ENCODE data around the gene PACRG. TPM values are rescaled to one million over a fixed set of nuclear protein-coding genes. Genes with fewer than 3 reads are reported as not detected.

The PACRG gene
- total RNA-seq, 1 experiment from 2014 or later: 0.26 TPM

DNA sequence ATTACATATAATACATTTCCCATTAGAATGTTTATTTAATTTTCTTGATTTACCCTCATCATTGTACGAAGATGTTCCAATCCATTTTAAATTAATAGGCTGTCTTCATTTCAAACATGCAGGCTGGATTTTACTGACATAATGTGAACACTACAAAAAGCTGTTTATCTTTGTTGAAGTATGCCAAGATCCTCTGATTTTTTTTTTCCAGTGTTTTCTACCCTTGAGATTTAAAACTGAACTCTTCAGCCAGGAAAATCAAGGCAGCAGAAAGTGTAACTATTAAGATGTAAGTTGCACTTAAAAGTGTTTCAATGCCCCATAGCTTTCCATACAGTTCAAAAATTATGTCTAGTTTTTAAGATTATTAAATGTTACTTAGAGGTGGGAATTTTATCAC is 43.7 kb upstream of the PACRG start:
- TF ChIP-seq CTCF (conservative IDR thresholded peaks at IDR 0.05): no peak
- no peaks in the 10 kb centered on the region for H3K4me1 ChIP-seq (ENCODE audit: insufficient read depth, low read length)

More for the DNA sequence above, 43.7 kb upstream of the PACRG start:
- Histone ChIP-seq H4K5ac (ENCODE audit: insufficient read length, low read depth, low read length) (no peak overlapping the region), H3K23me2 (ENCODE audit: insufficient read length, low read depth, low read length, poor library complexity, severe bottlenecking) (no peaks in the 10 kb centered on the region), H3K79me2 (ENCODE audit: insufficient read depth, low read length) (no peaks in the 10 kb centered on the region), H3K18ac (ENCODE audit: insufficient read length, low read depth, low read length) (no peak overlapping the region), H3K9me3 (ENCODE audit: control insufficient read depth, low read depth, low read length) (no peaks in the 10 kb centered on the region), H3K27ac (ENCODE audit: insufficient read length, low read depth, low read length) (no peak overlapping the region), H3K9ac (ENCODE audit: extremely low read depth, insufficient read length, low read length) (no peak overlapping the region), H2BK5ac (ENCODE audit: insufficient read length, low read length) (no peak overlapping the region), H2AK5ac (ENCODE audit: insufficient read length, low read length) (no peak overlapping the region), H2BK12ac (ENCODE audit: insufficient read length, low read depth, low read length) (no peak overlapping the region), H2AFZ (ENCODE audit: low read length) (no peak overlapping the region), H3K14ac (ENCODE audit: insufficient read depth, low read length) (no peak overlapping the region), H2BK15ac (ENCODE audit: low read depth, low read length) (no peak overlapping the region), H2BK120ac (ENCODE audit: low read depth, low read length, poor library complexity, severe bottlenecking) (no peak overlapping the region), H3K27me3 (ENCODE audit: insufficient read depth, low read length) (no peaks in the 10 kb centered on the region), H4K91ac (ENCODE audit: insufficient read length, low read depth, low read length) (no peak overlapping the region), H3K79me1 (ENCODE audit: insufficient read depth, low read depth, low read length, poor library complexity, severe bottlenecking) (no peaks in the 10 kb centered on the region), H4K8ac (replicated peaks; ENCODE audit: insufficient read length, low read depth, low read length) (no peak overlapping the region), H3K23ac (ENCODE audit: insufficient read length, low read depth, low read length) (no peak overlapping the region), H4K20me1 (ENCODE audit: control insufficient read depth, insufficient read depth, insufficient read length) (no peaks in the 10 kb centered on the region), H3K56ac (ENCODE audit: insufficient read length, low read depth, low read length) (no peak overlapping the region), H3T11ph (ENCODE audit: low read length) (no peak overlapping the region), H2BK20ac (ENCODE audit: low read depth, low read length, poor library complexity, severe bottlenecking) (no peak overlapping the region), H3K4me2 (ENCODE audit: insufficient read depth, insufficient read length, low read length) (no peak overlapping the region), H3K4ac (ENCODE audit: low read depth, low read length) (no peak overlapping the region)
- WGBS (ENCODE audit: extremely low coverage, insufficient read length, low lambda C conversion rate): no CpG with 5 or more reads among the region's 1 CpG
- DNase-seq: no peak
- Mint-ChIP-seq H3K27ac (no peak overlapping the region), H3K9me3 (no peaks in the 10 kb centered on the region; a peak in 1 of 5 replicates), H3K4me1 (peaks cover 2% of the 10 kb centered on the region in 2 experiments; a peak in 2 of 4 replicates), H3K4me3 (no peak overlapping the region), H3K36me3 (ENCODE audit: insufficient read depth in 1 of 3, low read depth in 3 of 3) (no peaks in the 10 kb centered on the region), H3K27me3 (ENCODE audit: low read depth) (no peaks in the 10 kb centered on the region)
